CD14-positive monocyte (primary cell): ENCODE measurements around the gene PHF3. TPM values are rescaled to one million over a fixed set of nuclear protein-coding genes. Genes with fewer than 3 reads are reported as not detected.

Source experiments
- DNase-seq, 3 donors: peaks; one replicate each; pipeline ENCODE4 v3.0.0-alpha.2; 2011 to 2022
- H2AFZ ChIP-seq: 2 replicates; pipeline ENCODE4 v1.6.0; 2012; ENCODE audit warnings: mild to moderate bottlenecking, low read depth, low read length, inconsistent platforms; ENCODE audit not compliant: insufficient read depth, poor library complexity, severe bottlenecking
- H3K27ac ChIP-seq, 2 donors: 1 replicate in 1 of 2; 2 replicates in 1 of 2; pipeline ENCODE4 v1.5.1; 2012 to 2013; ENCODE audit warnings: low read length in 2 of 2, control low read depth in 1 of 2, inconsistent platforms in 1 of 2, low read depth in 1 of 2, mild to moderate bottlenecking in 1 of 2
- H3K27me3 ChIP-seq, 2 donors: one replicate each; pipeline versions ENCODE4 v1.6.0 to v1.6.1; 2011 to 2013; ENCODE audit warnings: low read length in 2 of 2; ENCODE audit not compliant: control insufficient read depth in 2 of 2, insufficient read depth in 2 of 2
- H3K36me3 ChIP-seq, 2 donors: replicated peaks in 1 of 2; 1 replicate in 1 of 2; 2 replicates in 1 of 2; pipeline versions ENCODE4 v1.5.1 to v1.6.1; 2012 to 2013; ENCODE audit warnings: low read length in 2 of 2, control low read depth in 1 of 2, inconsistent platforms in 1 of 2, mild to moderate bottlenecking in 1 of 2; ENCODE audit not compliant: insufficient read depth in 2 of 2, control insufficient read depth in 1 of 2
- H3K4me1 ChIP-seq, 2 donors: 1 replicate in 1 of 2; 2 replicates in 1 of 2; pipeline versions ENCODE4 v1.5.1 to v1.6.1; 2012 to 2013; ENCODE audit warnings: low read length in 2 of 2, control low read depth in 1 of 2, inconsistent platforms in 1 of 2, mild to moderate bottlenecking in 1 of 2, moderate library complexity in 1 of 2; ENCODE audit not compliant: insufficient read depth in 2 of 2, control insufficient read depth in 1 of 2
- H3K4me2 ChIP-seq: replicated peaks from 2 replicates; pipeline ENCODE3; 2012; ENCODE audit warnings: low read length, moderate library complexity, mild to moderate bottlenecking; ENCODE audit not compliant: poor library complexity, severe bottlenecking; ENCODE audit errors: extremely low read depth
- H3K4me3 ChIP-seq, 3 experiments: fragments of 200-600 bp in 1 of 3; sonication (generic) in 1 of 3; replicated peaks in 1 of 3; 1 replicate in 2 of 3; 2 replicates in 1 of 3; pipeline ENCODE4 v1.5.1; 2011 to 2013; ENCODE audit warnings: low read length in 3 of 3, mild to moderate bottlenecking in 3 of 3, control low read depth in 2 of 3, low read depth in 2 of 3, inconsistent platforms in 1 of 3, moderate library complexity in 1 of 3
- H3K79me2 ChIP-seq: 2 replicates; pipeline ENCODE4 v1.6.0; 2012; ENCODE audit warnings: mild to moderate bottlenecking, control low read depth, inconsistent platforms, low read length, moderate library complexity; ENCODE audit not compliant: insufficient read depth
- H3K9ac ChIP-seq: 2 replicates; pipeline ENCODE4 v1.6.0; 2017; ENCODE audit warnings: low read length, mild to moderate bottlenecking; ENCODE audit not compliant: insufficient read depth, poor library complexity, severe bottlenecking
- H3K9me3 ChIP-seq, 2 donors: replicated peaks in 1 of 2; 1 replicate in 1 of 2; 2 replicates in 1 of 2; pipeline versions ENCODE4 v1.5.1 to v1.6.1; 2012 to 2013; ENCODE audit warnings: low read length in 2 of 2, control low read depth in 1 of 2; ENCODE audit not compliant: control insufficient read depth in 1 of 2, insufficient read depth in 1 of 2
- H4K20me1 ChIP-seq: 2 replicates; pipeline ENCODE4 v1.6.0; 2012; ENCODE audit warnings: mild to moderate bottlenecking, low read length, control low read depth, moderate library complexity; ENCODE audit not compliant: insufficient read depth
- H3K27ac Mint-ChIP-seq, 7 donors: one replicate each; pipeline ENCODE4 v1.8.0; 2020; ENCODE audit warnings: mild to moderate bottlenecking in 7 of 7, mixed read lengths in 7 of 7, moderate library complexity in 6 of 7, inconsistent platforms in 2 of 7
- H3K27me3 Mint-ChIP-seq, 3 donors: one replicate each; pipeline ENCODE4 v1.8.0; 2021 to 2022; ENCODE audit warnings: low read depth in 3 of 3, mild to moderate bottlenecking in 3 of 3, mixed read lengths in 3 of 3, moderate library complexity in 3 of 3, inconsistent platforms in 1 of 3
- H3K36me3 Mint-ChIP-seq, 2 donors: one replicate each; pipeline ENCODE4 v1.8.0; 2020; ENCODE audit warnings: mixed read lengths in 2 of 2, inconsistent platforms in 1 of 2, mild to moderate bottlenecking in 1 of 2
- H3K4me1 Mint-ChIP-seq: one replicate; pipeline ENCODE4 v1.8.0; 2020; ENCODE audit warnings: mild to moderate bottlenecking, mixed read lengths
- H3K4me3 Mint-ChIP-seq, 2 donors: one replicate each; pipeline ENCODE4 v1.8.0; 2020; ENCODE audit warnings: mild to moderate bottlenecking in 2 of 2, mixed read lengths in 2 of 2, moderate library complexity in 1 of 2
- H3K9me3 Mint-ChIP-seq, 7 donors: one replicate each; pipeline ENCODE4 v1.8.0; 2020 to 2022; ENCODE audit warnings: mixed read lengths in 7 of 7, mild to moderate bottlenecking in 6 of 7, moderate library complexity in 6 of 7, inconsistent platforms in 2 of 7
- CTCF ChIP-seq: fragments of 200-600 bp; IDR thresholded peaks from one replicate; pipeline ENCODE4 v1.8.0; 2022; ENCODE audit warnings: antibody characterized with exemption, mild to moderate bottlenecking
- WGBS: methylation state at CpG from one replicate; pipeline ENCODE4 v1.1.5; 2013; ENCODE audit warnings: missing lambda C conversion rate; ENCODE audit not compliant: insufficient coverage; 5-methylcytosine and 5-hydroxymethylcytosine counted together
- intact Hi-C, 2 donors: fragments of 100-400 bp; cut with micrococcal nuclease; formaldehyde crosslinking; loops; one replicate each; pipeline versions ENCODE4 v1.15.0 to v1.15.1; 2023
- polyA plus RNA-seq, 3 donors: library from polyadenylated mRNA; depleted of rRNA in 1 of 3; unstranded in 2 of 3; stranded (reverse) in 1 of 3; fragments of 300-500 nt in 2 of 3; fragments of >200 nt in 1 of 3; fragmentation: Illumina TruSeq in 2 of 3; gene quantifications; 1 replicate in 2 of 3; 2 replicates in 1 of 3; pipeline ENCODE4 v1.2.3, GENCODE V29; 2012 to 2021

PHF3 gene
- polyA plus RNA-seq, 3 donors = 5.4 to 13.8 (median 13.0) TPM

DNA sequence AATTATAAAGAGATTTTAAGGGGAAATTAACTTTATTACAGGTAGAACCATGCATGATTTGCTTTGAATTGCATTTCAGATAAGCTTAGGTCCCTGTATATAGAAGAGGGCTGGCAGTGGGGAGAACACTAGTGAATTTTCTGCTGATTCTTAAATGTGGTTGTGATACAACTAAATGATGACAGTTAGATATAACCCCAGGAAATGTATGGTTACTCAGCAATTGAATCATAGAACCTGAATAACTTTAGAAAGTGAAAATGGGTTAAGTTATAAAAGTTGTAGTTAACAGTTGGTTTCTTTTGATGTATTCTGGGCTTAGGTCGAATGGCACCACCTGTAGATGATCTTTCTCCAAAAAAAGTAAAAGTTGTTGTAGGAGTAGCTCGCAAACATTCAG lies 70.1 kb downstream of the PHF3 start:
- Histone ChIP-seq H3K9ac (no peak overlapping the region), H3K4me2 (no peak overlapping the region), H3K79me2 (no peaks in the 10 kb centered on the region), H3K4me3 (no peak overlapping the region), H2AFZ (no peak overlapping the region), H3K27me3 (no peaks in the 10 kb centered on the region), H3K4me1 (no peaks in the 10 kb centered on the region), H3K36me3 (peaks cover 85 to 99% of the 10 kb centered on the region in 2 donors), H4K20me1 (peaks cover 8% of the 10 kb centered on the region), H3K27ac (no peak overlapping the region), H3K9me3 (no peaks in the 10 kb centered on the region)
- no peaks in the 10 kb centered on the region for H3K9me3 Mint-ChIP-seq
- no CpG with 5 or more reads among the region's 2 CpGs for WGBS
- no peak for DNase-seq
- no peak overlapping the region for H3K27ac Mint-ChIP-seq
- no peak for TF ChIP-seq CTCF
- H3K27me3 Mint-ChIP-seq = no peaks in the 10 kb centered on the region
- no peaks in the 10 kb centered on the region for H3K4me1 Mint-ChIP-seq
- intact Hi-C loops = no loop called here
- no peak overlapping the region for H3K4me3 Mint-ChIP-seq
- H3K36me3 Mint-ChIP-seq = peaks cover 80 to 90% of the 10 kb centered on the region in 2 donors

- no peaks in the 10 kb centered on the region for H3K4me1 ChIP-seq
- H3K9me3 Mint-ChIP-seq = no peaks in the 10 kb centered on the region
- no peak overlapping the region for H2AFZ ChIP-seq
- no peaks in the 10 kb centered on the region for H3K9me3 ChIP-seq
- no peaks in the 10 kb centered on the region for H3K27me3 Mint-ChIP-seq
- peaks cover 8% of the 10 kb centered on the region for H4K20me1 ChIP-seq
- no peak overlapping the region for H3K27ac ChIP-seq
- no peaks in the 10 kb centered on the region for H3K79me2 ChIP-seq
- H3K27me3 ChIP-seq = no peaks in the 10 kb centered on the region
- no peak overlapping the region for H3K4me2 ChIP-seq
- intact Hi-C loops = no loop called here
- no peaks in the 10 kb centered on the region for H3K4me1 Mint-ChIP-seq
- no peak overlapping the region for H3K4me3 ChIP-seq
- no peak for DNase-seq
- no peak overlapping the region for H3K9ac ChIP-seq
- WGBS = 86% methylated on average over 1 of the region's 2 CpGs
- H3K36me3 Mint-ChIP-seq = peaks cover 84 to 90% of the 10 kb centered on the region in 2 donors
- peaks cover 85 to 99% of the 10 kb centered on the region in 2 donors for H3K36me3 ChIP-seq
- no peak overlapping the region for H3K4me3 Mint-ChIP-seq
- no peak for TF ChIP-seq CTCF
- no peak overlapping the region for H3K27ac Mint-ChIP-seq
These were observed 71.0 kb downstream of the PHF3 start for GRCh38 chr6:63706630-63707029.
